Tibial nerve (tissue), 4 donors: ENCODE results near the gene GPRC5B.

Experiments
- EP300 ChIP-seq, 2 donors: sonication (generic); formaldehyde crosslinking; IDR thresholded peaks; one replicate each; pipeline ENCODE4 v1.6.1; 2017; ENCODE audit warnings: antibody characterized with exemption in 2 of 2, mild to moderate bottlenecking in 1 of 2
- TF ChIP-seq, protein P1 (sequence below), 5 experiments: fragments of 200-600 bp in 3 of 5; fragments of 450-650 bp in 2 of 5; sonication (generic) in 3 of 5; IDR thresholded peaks; one replicate each; pipeline ENCODE4 v1.5.1; 2016 to 2019; ENCODE audit warnings: antibody characterized with exemption in 5 of 5, mild to moderate bottlenecking in 3 of 5, moderate library complexity in 2 of 5

DNA sequence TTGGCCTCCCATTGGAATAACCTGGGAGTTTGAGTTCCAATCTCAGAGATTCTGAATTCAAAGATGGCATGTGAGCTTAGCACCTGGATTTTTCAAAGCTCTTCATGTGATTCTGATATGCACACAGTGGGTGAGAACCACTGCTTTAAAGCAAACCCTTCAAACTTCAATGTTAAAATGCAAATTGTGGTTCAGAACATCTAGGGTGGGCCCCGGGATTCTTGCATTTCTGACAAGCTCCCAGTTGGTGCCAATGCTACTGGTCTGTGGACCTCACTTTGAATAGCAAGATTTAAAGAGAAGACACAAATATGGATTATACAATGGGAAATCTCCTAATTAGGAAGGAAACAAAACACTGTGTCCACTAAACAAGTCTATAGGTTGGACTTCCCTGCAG is 43.8 kb upstream of the GPRC5B start:
- no peak for TF ChIP-seq EP300 (IDR thresholded peaks at IDR 0.05)
- TF ChIP-seq, protein P1, sequence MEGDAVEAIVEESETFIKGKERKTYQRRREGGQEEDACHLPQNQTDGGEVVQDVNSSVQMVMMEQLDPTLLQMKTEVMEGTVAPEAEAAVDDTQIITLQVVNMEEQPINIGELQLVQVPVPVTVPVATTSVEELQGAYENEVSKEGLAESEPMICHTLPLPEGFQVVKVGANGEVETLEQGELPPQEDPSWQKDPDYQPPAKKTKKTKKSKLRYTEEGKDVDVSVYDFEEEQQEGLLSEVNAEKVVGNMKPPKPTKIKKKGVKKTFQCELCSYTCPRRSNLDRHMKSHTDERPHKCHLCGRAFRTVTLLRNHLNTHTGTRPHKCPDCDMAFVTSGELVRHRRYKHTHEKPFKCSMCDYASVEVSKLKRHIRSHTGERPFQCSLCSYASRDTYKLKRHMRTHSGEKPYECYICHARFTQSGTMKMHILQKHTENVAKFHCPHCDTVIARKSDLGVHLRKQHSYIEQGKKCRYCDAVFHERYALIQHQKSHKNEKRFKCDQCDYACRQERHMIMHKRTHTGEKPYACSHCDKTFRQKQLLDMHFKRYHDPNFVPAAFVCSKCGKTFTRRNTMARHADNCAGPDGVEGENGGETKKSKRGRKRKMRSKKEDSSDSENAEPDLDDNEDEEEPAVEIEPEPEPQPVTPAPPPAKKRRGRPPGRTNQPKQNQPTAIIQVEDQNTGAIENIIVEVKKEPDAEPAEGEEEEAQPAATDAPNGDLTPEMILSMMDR (IDR thresholded peaks at IDR 0.05): no peak
